LNCaP clone FGC (cell line): Measurements from ENCODE around the gene TMEM176A.

Source experiments
- DNase-seq: peaks from one replicate; pipeline ENCODE4 v3.0.0-alpha.2; 2011; ENCODE audit warnings: low read depth
- H3K4me3 ChIP-seq: 2 replicates; pipeline ENCODE4 v1.5.1; 2011; ENCODE audit warnings: mild to moderate bottlenecking, low read depth, low read length, control low read depth
- CTCF ChIP-seq: IDR thresholded peaks from 2 replicates; pipeline ENCODE4 v1.5.1; 2012; ENCODE audit warnings: mild to moderate bottlenecking; ENCODE audit not compliant: control insufficient read depth, insufficient read depth; ENCODE audit errors: extremely low read depth

TMEM176A gene

GRCh38 chr7:150828384-150828783 lies 27.8 kb downstream of the TMEM176A start:
- H3K4me3 ChIP-seq, result no peak overlapping the region
- no peak for TF ChIP-seq CTCF
- no peak for DNase-seq

- no peak for TF ChIP-seq CTCF
- H3K4me3 ChIP-seq, result no peak overlapping the region
- no peak for DNase-seq
Observed at GRCh38 chr7:150829426-150829825, 28.9 kb downstream of the TMEM176A start.

- TF ChIP-seq CTCF, result no peak
- DNase-seq, result no peak
- no peak overlapping the region for H3K4me3 ChIP-seq
Observed at GRCh38 chr7:150830937-150831336, 30.4 kb downstream of the TMEM176A start.

GRCh38 chr7:150831851-150832250 lies 31.3 kb downstream of the TMEM176A start:
- no peak overlapping the region for H3K4me3 ChIP-seq
- TF ChIP-seq CTCF, result no peak
- DNase-seq, result no peak

- no peak overlapping the region for H3K4me3 ChIP-seq
- no peak for TF ChIP-seq CTCF
- no peak for DNase-seq
Observed at GRCh38 chr7:150835019-150835418, 34.5 kb downstream of the TMEM176A start.

GRCh38 chr7:150835702-150836280 lies 35.2 kb downstream of the TMEM176A start:
- no peak for DNase-seq
- no peak for TF ChIP-seq CTCF

GRCh38 chr7:150838965-150839650 lies 38.5 kb downstream of the TMEM176A start:
- no peak for DNase-seq
- H3K4me3 ChIP-seq, result no peak overlapping the region
- no peak for TF ChIP-seq CTCF

More at GRCh38 chr7:150835702-150836280, 35.2 kb downstream of the TMEM176A start:
- H3K4me3 ChIP-seq, result no peak overlapping the region
